Mesenchymal stem cell (in vitro differentiated cells and primary cell): ENCODE measurements around the gene RABGEF1.
"Not testable (repeated sequence)": the region's sequence is repeated elsewhere in the genome, so short reads cannot be mapped to it uniquely, and the experiment has no call there.

Experiments used
- DNase-seq: peaks from one replicate; pipeline ENCODE4 v3.0.0-alpha.2; 2013
- H2AFZ ChIP-seq: one replicate; pipeline ENCODE4 v1.6.1; 2013; ENCODE audit warnings: low read depth, mild to moderate bottlenecking, control low read depth, inconsistent platforms, low read length, moderate library complexity
- H2AK5ac ChIP-seq: 2 replicates; pipeline ENCODE4 v1.6.1; 2013; ENCODE audit warnings: low read length, moderate library complexity, mild to moderate bottlenecking, inconsistent platforms; ENCODE audit not compliant: severe bottlenecking
- H2BK120ac ChIP-seq: one replicate; pipeline ENCODE4 v1.6.1; 2013; ENCODE audit warnings: low read depth, mild to moderate bottlenecking, inconsistent platforms, low read length, moderate library complexity
- H2BK12ac ChIP-seq, 2 experiments: one replicate each; pipeline ENCODE4 v1.6.1; 2013; ENCODE audit warnings: inconsistent platforms in 2 of 2, low read length in 2 of 2, mild to moderate bottlenecking in 2 of 2, moderate library complexity in 2 of 2, control low read depth in 1 of 2
- H2BK15ac ChIP-seq: one replicate; pipeline ENCODE4 v1.6.1; 2013; ENCODE audit warnings: mild to moderate bottlenecking, low read depth, inconsistent platforms; ENCODE audit not compliant: poor library complexity, severe bottlenecking
- H2BK5ac ChIP-seq: 2 replicates; pipeline ENCODE4 v1.6.1; 2013; ENCODE audit warnings: low read depth, mild to moderate bottlenecking, low read length, control low read depth, inconsistent platforms; ENCODE audit not compliant: poor library complexity, severe bottlenecking
- H3K14ac ChIP-seq, 2 experiments: one replicate each; pipeline ENCODE4 v1.6.1; 2013; ENCODE audit warnings: inconsistent platforms in 2 of 2, low read length in 2 of 2, control low read depth in 1 of 2, mild to moderate bottlenecking in 1 of 2, moderate library complexity in 1 of 2
- H3K18ac ChIP-seq, 2 experiments: one replicate each; pipeline ENCODE4 v1.6.1; 2013; ENCODE audit warnings: inconsistent platforms in 2 of 2, low read length in 2 of 2, control low read depth in 1 of 2, low read depth in 1 of 2, mild to moderate bottlenecking in 1 of 2
- H3K23ac ChIP-seq, 2 experiments: one replicate each; pipeline ENCODE4 v1.6.1; 2013; ENCODE audit warnings: inconsistent platforms in 2 of 2, low read length in 2 of 2, mild to moderate bottlenecking in 2 of 2, moderate library complexity in 2 of 2, control low read depth in 1 of 2
- H3K27ac ChIP-seq: 2 replicates; pipeline ENCODE4 v1.5.1; 2013; ENCODE audit warnings: mild to moderate bottlenecking, moderate library complexity, low read length, control low read depth, inconsistent platforms; ENCODE audit not compliant: poor library complexity, severe bottlenecking
- H3K27me3 ChIP-seq, 2 experiments: 2 replicates each; pipeline versions ENCODE4 v1.6.1 to v1.7.0; 2013; ENCODE audit warnings: low read length in 2 of 2, mild to moderate bottlenecking in 2 of 2, moderate library complexity in 2 of 2, control low read depth in 1 of 2, inconsistent platforms in 1 of 2; ENCODE audit not compliant: control insufficient read depth in 1 of 2, insufficient read depth in 1 of 2
- H3K36me3 ChIP-seq, 2 experiments: 2 replicates each; pipeline versions ENCODE4 v1.6.1 to v1.7.0; 2013; ENCODE audit warnings: low read length in 2 of 2, control low read depth in 1 of 2, inconsistent platforms in 1 of 2, low read depth in 1 of 2, mild to moderate bottlenecking in 1 of 2; ENCODE audit not compliant: insufficient read depth in 2 of 2, control insufficient read depth in 1 of 2
- H3K4ac ChIP-seq, 2 experiments: one replicate each; pipeline ENCODE4 v1.6.1; 2013; ENCODE audit warnings: inconsistent platforms in 2 of 2, low read length in 2 of 2, mild to moderate bottlenecking in 2 of 2, moderate library complexity in 2 of 2, control low read depth in 1 of 2, low read depth in 1 of 2
- H3K4me1 ChIP-seq: 2 replicates; pipeline ENCODE4 v1.6.1; 2013; ENCODE audit warnings: low read depth, low read length, control low read depth; ENCODE audit not compliant: control insufficient read depth, insufficient read depth
- H3K4me2 ChIP-seq: 2 replicates; pipeline ENCODE4 v1.6.1; 2013; ENCODE audit warnings: low read length, mild to moderate bottlenecking, inconsistent platforms; ENCODE audit not compliant: poor library complexity, severe bottlenecking
- H3K4me3 ChIP-seq, 2 experiments: 2 replicates each; pipeline versions ENCODE4 v1.5.1 to v1.7.0; 2013; ENCODE audit warnings: low read length in 2 of 2, mild to moderate bottlenecking in 2 of 2, control low read depth in 1 of 2, low read depth in 1 of 2; ENCODE audit not compliant: insufficient read depth in 1 of 2
- H3K79me1 ChIP-seq: replicated peaks from 2 replicates; pipeline ENCODE4 v1.6.1; 2013; ENCODE audit warnings: mild to moderate bottlenecking, control low read depth, low read length, inconsistent platforms; ENCODE audit not compliant: poor library complexity, severe bottlenecking
- H3K9ac ChIP-seq: 2 replicates; pipeline ENCODE4 v1.7.0; 2013; ENCODE audit warnings: mild to moderate bottlenecking, low read length, moderate library complexity
- H3K9me3 ChIP-seq: 2 replicates; pipeline ENCODE4 v1.7.0; 2013; ENCODE audit warnings: mild to moderate bottlenecking, low read length; ENCODE audit not compliant: control insufficient read depth
- H4K8ac ChIP-seq: one replicate; pipeline ENCODE4 v1.6.1; 2013; ENCODE audit warnings: inconsistent platforms, mild to moderate bottlenecking, low read length, moderate library complexity
- H4K91ac ChIP-seq: one replicate; pipeline ENCODE4 v1.6.1; 2013; ENCODE audit warnings: mild to moderate bottlenecking, low read length, inconsistent platforms
- WGBS: methylation state at CpG from one replicate; pipeline ENCODE4 v1.1.7; 2013; ENCODE audit warnings: mixed read lengths; 5-methylcytosine and 5-hydroxymethylcytosine counted together

The RABGEF1 gene

DNA sequence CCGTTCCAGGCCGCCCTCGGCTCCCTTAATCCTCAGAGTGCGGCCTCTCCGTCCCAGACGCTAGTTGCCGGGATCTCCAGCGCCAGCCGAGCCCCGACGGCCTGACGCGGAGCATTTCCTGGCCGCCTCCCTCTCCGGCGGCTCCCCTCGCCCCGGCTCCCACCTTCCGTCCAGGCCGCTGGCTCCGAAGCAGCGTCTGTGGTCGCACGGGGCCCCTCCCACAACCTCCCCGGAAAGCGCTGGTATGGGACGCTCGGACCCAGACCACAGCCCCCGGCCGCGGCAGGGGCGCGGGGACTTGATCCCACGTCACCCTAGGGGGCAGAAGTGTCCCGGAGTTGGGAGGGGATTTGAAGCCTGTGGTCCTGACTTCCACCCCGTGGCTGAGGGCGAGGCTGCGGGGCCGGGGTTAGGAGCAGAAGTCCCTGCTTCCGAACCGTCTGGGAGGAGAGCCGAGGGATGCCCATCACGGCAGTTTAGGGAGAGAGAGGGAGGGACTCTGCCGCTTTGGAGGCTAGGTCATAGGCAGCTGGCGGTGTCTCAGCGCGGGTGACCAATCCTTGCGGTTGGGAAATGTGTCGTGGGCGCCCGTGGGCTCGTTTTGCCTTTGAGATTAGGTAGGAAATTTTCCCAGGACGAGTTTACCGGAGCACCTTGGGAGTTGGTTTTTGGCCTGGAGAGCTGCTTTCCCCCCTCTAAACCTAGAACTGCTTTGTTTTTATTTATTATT is 612 bp downstream of the RABGEF1 start:
- H3K9me3 ChIP-seq, H3K79me1 ChIP-seq, H3K4me1 ChIP-seq, H2AK5ac ChIP-seq, H3K27me3 ChIP-seq: not testable (repeated sequence)
- Histone ChIP-seq H2BK12ac (peak overlapping the region in 1 of 2 experiments; percentile 73), H3K4me2 (peak overlapping the region; percentile 57), H3K14ac (peak overlapping the region in 1 of 2 experiments; percentile 91), H3K9ac (peak overlapping the region; percentile 99), H2BK120ac (peak overlapping the region; percentile 85), H2AFZ (peak overlapping the region; percentile 79), H4K91ac (peak overlapping the region; percentile 92), H3K4ac (peak overlapping the region; percentile 98 to 99), H3K36me3 (peaks cover 9 to 17% of the 10 kb centered on the region in 2 experiments), H2BK15ac (peak overlapping the region; percentile 99), H3K27ac (peak overlapping the region; percentile 90), H4K8ac (peak overlapping the region; percentile 77), H3K23ac (peak overlapping the region in 1 of 2 experiments; percentile 86), H3K4me3 (peak overlapping the region; percentile 90 to 98), H3K18ac (peak overlapping the region; percentile 94 to 97), H2BK5ac (peak overlapping the region; percentile 94)
- WGBS: 0% methylated on average over 47 of the region's 54 CpGs
- peak; percentile 66 for DNase-seq

- H3K79me1 ChIP-seq: peaks cover 4% of the 10 kb centered on the region
- no peak overlapping the region for H3K4ac ChIP-seq
- H3K4me2 ChIP-seq: peak overlapping the region; percentile 57
- peak overlapping the region; percentile 85 for H2AK5ac ChIP-seq
- no peaks in the 10 kb centered on the region for H3K9me3 ChIP-seq
- no peak overlapping the region for H2BK120ac ChIP-seq
- 68% methylated on average over 14 of the region's 17 CpGs for WGBS
- H3K4me1 ChIP-seq: peaks cover 7% of the 10 kb centered on the region
- H2BK15ac ChIP-seq: no peak overlapping the region
- H3K14ac ChIP-seq: no peak overlapping the region
- peak overlapping the region; percentile 99 for H3K9ac ChIP-seq
- peaks cover 9 to 13% of the 10 kb centered on the region in 2 experiments for H3K36me3 ChIP-seq
- H3K23ac ChIP-seq: no peak overlapping the region
- H2AFZ ChIP-seq: no peak overlapping the region
- H4K91ac ChIP-seq: no peak overlapping the region
- no peaks in the 10 kb centered on the region for H3K27me3 ChIP-seq
- H3K4me3 ChIP-seq: peak overlapping the region; percentile 90 to 98
- no peak overlapping the region for H3K18ac ChIP-seq
- H3K27ac ChIP-seq: peak overlapping the region; percentile 38
- H4K8ac ChIP-seq: no peak overlapping the region
- peak; percentile 33 for DNase-seq
- no peak overlapping the region for H2BK12ac ChIP-seq
- no peak overlapping the region for H2BK5ac ChIP-seq
Observed at GRCh38 chr7:66741710-66742049, 1.1 kb downstream of the RABGEF1 start.

GRCh38 chr7:66742298-66742697 is 1.8 kb downstream of the RABGEF1 start:
- H3K18ac ChIP-seq, H2BK120ac ChIP-seq, H3K79me1 ChIP-seq, H3K27ac ChIP-seq, H2AFZ ChIP-seq, H2BK15ac ChIP-seq, H2AK5ac ChIP-seq, H4K8ac ChIP-seq, H4K91ac ChIP-seq, H2BK12ac ChIP-seq, H3K23ac ChIP-seq, H2BK5ac ChIP-seq, H3K14ac ChIP-seq, H3K4ac ChIP-seq, H3K27me3 ChIP-seq, H3K9me3 ChIP-seq, H3K4me1 ChIP-seq: not testable (repeated sequence)
- H3K4me3 ChIP-seq: peak overlapping the region in 1 of 2 experiments; percentile 90
- WGBS: 32% methylated on average over 4 of the region's 4 CpGs
- H3K4me2 ChIP-seq: peak overlapping the region; percentile 13
- H3K36me3 ChIP-seq: peaks cover 9 to 15% of the 10 kb centered on the region in 2 experiments
- H3K9ac ChIP-seq: peak overlapping the region; percentile 99
- peak; percentile 57 for DNase-seq

DNA sequence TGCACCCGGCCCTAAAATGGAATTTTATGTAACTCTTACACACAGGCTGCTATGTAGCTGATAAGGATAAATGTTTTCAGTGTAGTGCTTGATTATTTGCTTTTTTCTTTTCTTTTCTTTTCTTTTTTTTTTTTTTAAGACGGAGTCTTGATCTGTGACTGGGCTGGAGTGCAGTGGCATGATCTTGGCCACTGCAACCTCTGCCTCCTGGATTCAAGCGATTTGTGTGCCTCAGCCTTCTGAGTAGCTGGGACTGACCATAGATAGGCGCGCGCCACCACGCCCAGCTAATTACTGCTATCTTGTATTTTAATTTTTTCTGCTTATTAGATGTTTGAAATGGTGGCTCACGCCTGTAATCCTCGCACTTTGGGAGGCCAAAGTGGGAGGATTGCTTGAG is 3.4 kb downstream of the RABGEF1 start:
- DNase-seq: no peak
- Histone ChIP-seq H3K4me1 (peaks cover 3% of the 10 kb centered on the region), H3K4ac (no peak overlapping the region), H3K4me2 (no peak overlapping the region), H3K9me3 (no peaks in the 10 kb centered on the region), H3K79me1 (peaks cover 1% of the 10 kb centered on the region), H3K18ac (no peak overlapping the region), H3K27me3 (no peaks in the 10 kb centered on the region), H3K14ac (no peak overlapping the region), H3K4me3 (no peak overlapping the region), H2BK15ac (no peak overlapping the region), H4K8ac (no peak overlapping the region), H4K91ac (no peak overlapping the region), H3K23ac (no peak overlapping the region), H2AK5ac (no peak overlapping the region), H3K9ac (no peak overlapping the region), H2AFZ (no peak overlapping the region), H3K27ac (no peak overlapping the region), H2BK120ac (no peak overlapping the region), H3K36me3 (peaks cover 3 to 29% of the 10 kb centered on the region in 2 experiments), H2BK12ac (no peak overlapping the region), H2BK5ac (no peak overlapping the region)
- 98% methylated on average over 4 of the region's 9 CpGs for WGBS
